ENCODE results near the gene OR52K1.
"Not testable (repeated sequence)": the region's sequence is repeated elsewhere in the genome, so short reads cannot be mapped to it uniquely, and the experiment has no call there.

OR52K1 gene

DNA sequence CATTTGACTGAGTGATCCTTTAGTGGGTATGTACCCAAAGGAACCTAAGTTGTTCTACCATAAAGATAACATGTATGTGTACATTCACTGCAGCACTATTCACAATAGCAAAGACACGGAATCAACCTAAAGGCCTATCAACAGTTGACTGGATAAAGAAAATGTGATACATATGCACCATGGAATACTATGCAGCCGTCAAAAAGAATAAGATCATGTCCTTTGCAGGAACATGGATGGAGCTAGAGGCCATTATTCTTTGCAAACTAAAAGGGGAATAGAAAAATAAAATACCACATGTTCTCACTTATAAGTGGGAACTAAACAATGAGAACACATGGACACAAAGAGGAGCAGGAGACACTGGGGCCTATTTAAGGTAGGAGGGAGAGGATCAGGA is 9.0 kb downstream of the OR52K1 start:
- not testable (repeated sequence) for DNase-seq (ENCODE audit: low read depth in 2 of 2, low spot score in 1 of 2)

DNA sequence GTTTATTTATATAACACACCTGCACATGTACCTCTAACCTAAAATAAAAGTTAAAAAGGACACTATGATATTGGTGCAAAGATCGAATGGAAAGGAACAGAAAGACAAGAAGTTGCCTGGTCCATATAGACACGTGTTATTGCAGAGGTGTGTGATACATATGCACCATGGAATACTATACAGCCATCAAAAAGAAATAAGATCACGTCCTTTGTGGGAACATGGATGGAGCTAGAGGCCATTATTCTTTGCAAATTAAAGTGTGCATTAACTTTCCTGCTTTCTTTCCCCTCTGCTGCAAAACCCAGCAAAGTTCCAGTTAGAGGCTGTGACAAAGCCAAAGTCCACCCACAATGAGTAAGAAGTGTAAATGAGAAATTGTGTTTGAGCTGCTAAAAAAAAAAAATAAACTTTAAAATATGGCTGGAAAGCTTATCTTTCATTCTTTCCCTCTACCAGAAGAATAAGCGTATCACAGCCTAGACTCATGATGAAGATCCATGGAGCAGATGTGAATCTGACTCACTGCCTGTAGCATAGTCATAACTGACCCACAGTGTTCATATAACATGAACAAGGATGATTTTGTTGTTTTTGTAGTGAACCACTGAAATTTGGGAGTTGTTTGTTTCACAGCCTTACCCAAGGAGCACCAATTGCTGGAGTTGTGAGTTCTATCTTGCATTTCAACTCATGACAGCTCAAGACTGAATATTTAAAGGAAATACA is 9.6 kb downstream of the OR52K1 start:
- no peak for DNase-seq (ENCODE audit: low read depth in 2 of 2, low spot score in 1 of 2)

DNA sequence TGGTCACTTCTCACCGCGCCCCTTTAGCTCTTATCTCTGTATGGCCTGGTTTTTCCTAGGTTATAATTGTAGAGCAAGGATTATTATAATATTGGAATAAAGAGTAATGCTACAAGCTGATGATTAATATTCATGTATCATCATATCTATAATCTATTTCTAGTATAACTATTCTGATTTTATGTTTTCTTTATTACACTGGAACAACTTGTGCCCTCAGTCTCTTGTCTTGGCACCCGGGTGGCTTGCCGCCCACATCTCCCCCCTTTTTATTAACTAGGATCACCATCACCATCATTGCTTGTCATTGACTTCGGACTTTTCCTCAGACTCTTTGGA is 11.0 kb downstream of the OR52K1 start:
- no peak for DNase-seq (ENCODE audit: low read depth in 2 of 2, low spot score in 1 of 2)

DNA sequence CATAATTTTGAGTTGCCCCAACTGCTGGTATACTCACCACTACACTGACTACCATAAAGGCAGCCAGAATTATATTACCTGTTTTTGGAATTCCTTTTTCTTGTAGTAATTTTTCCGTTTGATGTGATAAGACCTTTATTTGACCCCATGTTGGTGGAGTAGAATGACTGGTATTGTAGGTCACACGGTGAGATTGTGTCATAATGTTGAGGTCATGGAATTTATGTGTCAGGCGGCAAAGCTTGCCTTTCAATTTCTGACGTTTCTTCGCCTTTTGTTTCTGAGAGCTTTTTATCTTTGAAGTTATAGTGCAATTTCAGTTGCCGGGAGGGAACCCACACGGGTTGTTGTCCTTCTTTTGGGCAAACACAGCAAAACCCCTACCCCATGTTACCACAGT is 13.0 kb downstream of the OR52K1 start:
- DNase-seq (ENCODE audit: low read depth in 2 of 2, low spot score in 1 of 2), result no peak

- no peak for DNase-seq (ENCODE audit: low read depth in 2 of 2, low spot score in 1 of 2)
Measured at GRCh38 chr11:4495986-4496385, 13.5 kb downstream of the OR52K1 start.

DNA sequence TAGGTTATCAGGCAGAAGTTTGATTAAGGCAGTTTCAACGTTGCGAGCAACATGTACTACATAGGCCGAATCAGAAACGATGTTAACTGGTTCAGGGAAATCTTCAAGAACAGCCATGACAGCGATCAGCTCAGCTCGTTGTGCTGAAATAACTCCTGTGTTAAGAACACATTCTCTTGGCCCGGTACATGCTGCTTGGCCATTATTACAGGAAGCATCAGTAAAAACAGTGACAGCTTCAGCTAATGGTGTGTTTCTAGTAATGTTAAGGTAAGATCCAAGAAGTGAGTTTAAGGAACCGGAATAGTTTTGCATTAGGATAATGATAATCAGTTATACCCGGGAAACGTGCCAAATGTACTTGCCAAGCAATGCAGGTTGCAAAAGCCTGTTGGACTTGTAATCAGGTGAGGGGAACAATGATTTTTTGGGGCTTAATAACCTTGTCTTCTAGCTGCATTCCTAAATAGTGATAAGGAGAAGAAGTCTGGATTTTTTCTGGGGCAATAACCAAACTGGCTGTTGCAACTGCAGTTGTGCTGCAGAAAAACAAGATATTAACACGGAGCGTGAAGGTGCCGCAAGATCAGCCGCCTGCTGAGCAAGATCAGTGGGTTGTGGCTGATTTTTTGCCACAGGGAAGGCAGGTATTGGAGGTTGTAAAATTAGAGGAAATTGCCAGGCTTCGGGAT is 14.3 kb downstream of the OR52K1 start:
- DNase-seq (ENCODE audit: low read depth in 2 of 2, low spot score in 1 of 2), result no peak

GRCh38 chr11:4508886-4509285 is 26.4 kb downstream of the OR52K1 start:
- no peak for DNase-seq (ENCODE audit: low read depth in 2 of 2, low spot score in 1 of 2)

DNA sequence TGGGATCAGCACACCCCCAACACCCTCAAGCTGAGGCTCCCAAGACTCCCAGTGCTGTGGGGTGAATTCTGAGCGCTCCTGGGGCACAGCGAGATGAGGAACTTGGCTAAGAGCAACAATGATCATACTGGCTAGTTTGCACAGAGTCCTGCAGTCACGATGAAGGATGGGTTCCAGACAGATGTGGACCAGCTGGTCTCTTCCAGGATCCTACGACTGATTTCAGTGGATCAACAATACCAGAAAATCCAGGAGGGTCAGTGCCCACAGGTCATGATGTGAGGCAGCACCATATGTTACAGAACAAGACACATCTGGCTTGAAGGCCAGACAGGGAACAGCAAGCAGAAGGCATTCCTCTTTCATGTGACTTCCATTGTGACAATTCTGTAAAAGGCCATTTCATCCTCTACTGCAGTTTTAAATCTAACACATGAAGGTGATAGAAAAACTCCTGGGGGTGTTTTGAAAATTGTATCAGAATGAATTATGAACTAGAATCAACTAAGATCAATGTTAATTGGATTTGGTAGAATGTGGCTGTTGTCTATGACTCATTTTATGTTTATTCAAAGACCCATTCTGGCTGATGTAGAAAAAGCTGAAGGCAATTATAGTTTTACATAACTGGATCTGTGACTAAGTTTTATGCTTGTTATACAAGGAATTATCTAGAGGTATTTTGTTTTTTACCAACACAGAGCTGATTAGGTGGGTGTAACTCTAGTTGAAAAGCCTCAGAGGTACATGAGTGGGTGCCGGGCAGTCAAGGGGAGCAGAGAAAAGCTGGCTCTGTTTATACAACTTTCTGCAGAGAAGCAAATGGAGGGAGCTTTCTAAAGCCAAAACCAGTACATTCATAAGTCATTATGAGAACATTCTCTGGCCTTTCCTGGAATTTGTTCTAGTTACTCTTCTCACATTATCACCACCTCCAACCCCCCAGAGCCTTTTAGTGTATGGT is 29.1 kb downstream of the OR52K1 start:
- DNase-seq (ENCODE audit: low read depth in 2 of 2, low spot score in 1 of 2), result no peak

GRCh38 chr11:4514196-4514595 is 31.8 kb downstream of the OR52K1 start:
- no peak for DNase-seq (ENCODE audit: low read depth in 2 of 2, low spot score in 1 of 2)

DNA sequence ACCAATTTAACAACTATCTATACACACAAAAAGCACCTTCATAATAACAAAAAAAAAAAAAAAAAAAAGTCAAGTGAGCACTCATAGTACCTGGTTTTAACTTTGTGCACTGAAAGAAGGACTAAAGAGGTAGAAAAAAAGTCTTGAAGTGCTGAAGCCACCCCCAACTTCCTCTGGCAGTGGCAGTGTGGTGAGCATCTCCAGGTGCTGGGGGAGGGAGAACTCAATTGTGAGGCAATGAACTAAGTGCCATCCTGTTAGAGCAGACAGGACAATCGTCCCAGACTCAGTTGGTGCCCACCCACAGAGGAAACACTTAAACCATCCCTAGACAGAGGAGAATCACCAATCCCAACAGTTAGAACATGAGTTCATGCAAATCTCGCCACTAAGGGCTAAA is 39.9 kb downstream of the OR52K1 start:
- no peak for DNase-seq (ENCODE audit: low read depth in 2 of 2, low spot score in 1 of 2)

DNA sequence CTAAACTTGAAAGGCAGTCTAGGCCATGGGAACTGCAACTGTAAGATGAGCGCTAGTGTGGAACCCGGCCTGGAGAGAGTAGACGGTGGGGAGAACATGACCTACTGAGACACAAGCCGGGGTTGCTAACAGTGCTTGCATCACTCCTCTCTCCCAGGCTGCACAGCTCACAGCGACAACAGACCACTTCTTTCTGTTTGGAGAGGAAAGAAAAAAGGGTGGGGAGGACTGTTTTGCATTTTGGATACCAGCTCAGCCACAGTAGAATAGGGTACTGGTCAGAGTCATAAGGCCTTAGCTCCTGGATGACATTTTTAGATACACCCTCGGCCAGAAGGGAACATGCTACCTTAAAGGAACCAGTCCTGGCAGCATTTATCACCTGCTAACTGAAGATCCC is 40.3 kb downstream of the OR52K1 start:
- no peak for DNase-seq (ENCODE audit: low read depth in 2 of 2, low spot score in 1 of 2)

DNA sequence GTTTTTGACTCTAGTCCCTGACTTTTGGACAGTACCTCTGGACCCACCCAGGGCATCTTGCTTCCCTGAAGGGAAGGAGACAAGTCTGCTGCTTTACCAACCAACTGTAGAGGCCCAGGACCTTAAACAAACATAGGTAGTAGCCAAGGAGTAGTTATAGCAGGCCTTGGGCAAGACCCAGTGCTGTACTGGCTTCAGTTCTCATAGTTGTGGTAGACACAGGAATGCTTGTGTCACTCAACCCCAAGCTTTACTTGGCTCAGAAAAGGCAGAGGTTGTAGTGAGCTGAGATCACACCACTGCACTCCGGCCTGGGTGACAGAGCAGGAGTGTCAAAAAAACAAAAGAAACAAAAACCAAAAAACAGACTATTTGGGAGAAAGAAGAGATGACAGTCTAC is 41.2 kb downstream of the OR52K1 start:
- no peak for DNase-seq (ENCODE audit: low read depth in 2 of 2, low spot score in 1 of 2)

GRCh38 chr11:4527926-4528325 is 45.5 kb downstream of the OR52K1 start:
- DNase-seq (ENCODE audit: low read depth in 2 of 2, low spot score in 1 of 2), result no peak

- not testable (repeated sequence) for DNase-seq (ENCODE audit: low read depth in 2 of 2, low spot score in 1 of 2)
Measured at GRCh38 chr11:4531686-4532085, 49.2 kb downstream of the OR52K1 start.

- DNase-seq (ENCODE audit: low read depth in 2 of 2, low spot score in 1 of 2), result no peak
Measured at GRCh38 chr11:4539603-4540219, 57.3 kb downstream of the OR52K1 start.

DNA sequence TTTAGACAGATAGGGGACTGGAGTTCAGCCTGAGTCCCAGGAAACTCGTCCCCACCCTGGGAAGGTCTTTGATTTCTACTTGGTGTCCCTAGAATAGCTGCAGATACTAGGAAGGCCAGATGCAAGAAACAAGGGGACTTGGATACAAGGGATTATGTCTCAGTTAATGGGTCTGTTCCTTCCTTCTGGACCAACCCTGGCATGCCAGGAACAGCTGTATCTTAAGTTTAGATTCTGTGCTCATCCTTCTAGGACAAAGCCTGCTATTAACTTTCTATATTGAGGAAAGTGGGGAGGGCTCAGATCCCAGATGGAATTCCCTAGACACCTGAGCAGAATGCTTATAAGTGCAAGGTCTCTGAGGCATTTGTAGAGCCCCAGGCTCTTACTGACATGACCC is 58.6 kb downstream of the OR52K1 start:
- no peak for DNase-seq (ENCODE audit: low read depth in 2 of 2, low spot score in 1 of 2)

All from stimulated activated CD8-positive, alpha-beta memory T cell treated with anti-CD3 and anti-CD28 coated beads, Interleukin-4, amount 100 ng/mL, for 1 hour (primary cell).